Hepatic stellate cell (primary cell): ENCODE measurements around the gene PCP4.

Experiments used
- DNase-seq: peaks from one replicate; pipeline ENCODE4 v3.0.0; 2011; ENCODE audit warnings: low spot score

PCP4 gene

DNA sequence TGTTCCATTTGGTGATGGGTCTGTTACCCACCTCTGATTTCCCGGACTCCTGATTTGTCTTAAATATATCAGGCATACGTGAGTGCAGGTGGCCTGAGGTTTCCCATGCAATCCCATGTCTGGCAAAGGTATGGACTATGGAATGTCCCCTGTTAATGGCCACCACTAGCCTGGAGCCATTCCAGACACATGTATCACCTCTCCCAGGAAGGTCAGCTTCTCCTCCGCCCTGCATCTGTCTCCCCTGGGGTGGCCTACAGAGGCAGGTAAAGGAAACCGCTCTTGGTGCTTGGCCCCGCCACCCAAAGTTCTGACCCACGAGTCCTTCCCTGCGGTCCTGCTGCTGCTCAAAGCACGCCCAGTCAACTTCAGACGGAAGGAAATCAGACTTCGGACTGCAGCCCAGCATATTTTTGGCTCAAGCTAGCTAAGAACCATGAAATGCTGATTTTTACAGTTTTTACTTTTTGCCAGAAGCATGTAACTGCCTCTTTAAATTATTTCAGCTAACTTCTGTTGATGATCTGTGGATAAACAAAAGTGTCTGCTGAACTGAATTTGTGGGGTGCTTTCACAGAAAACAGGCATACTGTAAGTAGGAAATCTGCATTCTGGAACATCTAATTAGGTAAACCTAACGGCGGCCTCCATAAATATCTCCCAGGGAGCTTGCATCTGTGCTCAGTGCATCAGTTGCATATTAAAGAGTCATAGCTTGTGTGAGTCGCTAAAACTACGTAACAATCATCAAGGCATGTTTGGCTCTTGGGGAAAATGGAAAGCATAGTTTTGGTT is 105.9 kb downstream of the PCP4 start:
- DNase-seq = no peak

DNA sequence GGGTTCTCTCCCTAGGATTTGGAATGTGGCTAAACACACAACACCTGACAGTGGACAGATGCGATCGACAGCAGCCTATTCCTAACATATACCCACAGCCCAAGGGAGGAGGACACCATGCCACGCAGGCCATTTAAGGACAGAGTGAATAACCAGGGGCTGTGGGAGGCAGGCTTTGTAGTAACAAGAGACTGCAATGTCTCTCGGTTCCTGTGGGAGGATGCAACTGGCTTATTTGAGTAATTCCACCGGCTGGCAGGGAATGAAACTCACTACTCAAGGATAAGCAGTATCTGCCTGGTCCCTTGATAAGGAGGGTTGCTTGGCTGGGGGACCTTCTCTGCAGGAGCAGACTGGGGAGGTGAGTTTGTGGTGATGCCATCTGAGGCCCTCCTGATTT is 109.6 kb downstream of the PCP4 start:
- DNase-seq = no peak
